ENCODE data around the gene SLC9A9.

DNA sequence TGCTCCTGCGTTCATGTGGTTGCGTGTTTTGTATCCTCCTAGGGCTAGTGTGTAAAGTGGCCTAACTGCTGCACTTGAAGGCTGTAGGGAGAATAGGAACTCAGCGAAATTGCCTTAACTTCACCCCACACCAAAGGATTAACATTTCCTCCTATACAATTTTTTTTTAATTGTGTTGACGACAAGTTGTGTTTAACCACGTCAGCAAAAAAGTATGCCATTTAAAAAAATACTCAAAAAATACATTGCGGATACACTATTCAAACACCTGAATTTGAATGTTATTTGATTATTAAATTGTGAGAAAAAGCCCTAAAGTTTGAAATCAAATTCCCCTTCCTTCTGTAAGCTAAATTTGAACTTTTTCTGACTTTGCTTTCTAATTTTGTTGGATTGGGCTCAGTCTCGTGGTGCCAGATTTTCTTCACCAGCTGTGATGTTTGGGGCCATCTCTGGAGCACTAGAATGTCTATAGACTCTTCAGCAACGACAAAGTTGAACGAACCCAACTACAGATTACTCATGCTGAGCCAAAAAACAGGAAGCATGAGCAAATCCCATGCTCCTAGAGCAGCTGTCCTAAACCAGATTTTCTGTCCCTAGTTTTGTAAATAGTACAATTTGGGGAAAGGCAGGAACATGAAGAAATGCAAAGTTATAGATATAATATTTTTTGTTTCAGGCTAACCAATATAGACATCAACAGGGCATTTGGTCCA, 8.1 kb upstream of the SLC9A9 start:
- TF ChIP-seq, protein P1, sequence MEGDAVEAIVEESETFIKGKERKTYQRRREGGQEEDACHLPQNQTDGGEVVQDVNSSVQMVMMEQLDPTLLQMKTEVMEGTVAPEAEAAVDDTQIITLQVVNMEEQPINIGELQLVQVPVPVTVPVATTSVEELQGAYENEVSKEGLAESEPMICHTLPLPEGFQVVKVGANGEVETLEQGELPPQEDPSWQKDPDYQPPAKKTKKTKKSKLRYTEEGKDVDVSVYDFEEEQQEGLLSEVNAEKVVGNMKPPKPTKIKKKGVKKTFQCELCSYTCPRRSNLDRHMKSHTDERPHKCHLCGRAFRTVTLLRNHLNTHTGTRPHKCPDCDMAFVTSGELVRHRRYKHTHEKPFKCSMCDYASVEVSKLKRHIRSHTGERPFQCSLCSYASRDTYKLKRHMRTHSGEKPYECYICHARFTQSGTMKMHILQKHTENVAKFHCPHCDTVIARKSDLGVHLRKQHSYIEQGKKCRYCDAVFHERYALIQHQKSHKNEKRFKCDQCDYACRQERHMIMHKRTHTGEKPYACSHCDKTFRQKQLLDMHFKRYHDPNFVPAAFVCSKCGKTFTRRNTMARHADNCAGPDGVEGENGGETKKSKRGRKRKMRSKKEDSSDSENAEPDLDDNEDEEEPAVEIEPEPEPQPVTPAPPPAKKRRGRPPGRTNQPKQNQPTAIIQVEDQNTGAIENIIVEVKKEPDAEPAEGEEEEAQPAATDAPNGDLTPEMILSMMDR (IDR thresholded peaks at IDR 0.05; ENCODE audit: low read depth, low read length), result no peak
- TF ChIP-seq EZH2phosphoT487 (IDR thresholded peaks at IDR 0.05; ENCODE audit: low read depth), result no peak
